ENCODE data around the gene ATP6V0D1.

Gene ATP6V0D1

GRCh38 chr16:67424261-67424615, 56.7 kb downstream of the ATP6V0D1 start:
- H3K4me3 ChIP-seq (replicated peaks; ENCODE audit: low read depth, low read length) = no peak overlapping the region
- no peak for TF ChIP-seq CTCF (IDR thresholded peaks at IDR 0.05; ENCODE audit: low read depth, low read length, missing control alignments)

GRCh38 chr16:67423611-67424260, 57.2 kb downstream of the ATP6V0D1 start:
- TF ChIP-seq CTCF (IDR thresholded peaks at IDR 0.05; ENCODE audit: low read depth, low read length, missing control alignments) = no peak
- H3K4me3 ChIP-seq (replicated peaks; ENCODE audit: low read depth, low read length) = no peak overlapping the region
- DNase-seq (ENCODE audit: extremely low read depth, low read depth) = no peak

More at GRCh38 chr16:67424261-67424615, 56.7 kb downstream of the ATP6V0D1 start:
- no peak for DNase-seq (ENCODE audit: extremely low read depth, low read depth)

- DNase-seq (ENCODE audit: extremely low read depth, low read depth) = no peak
- no peak for TF ChIP-seq CTCF (IDR thresholded peaks at IDR 0.05; ENCODE audit: low read depth, low read length, missing control alignments)
- no peak overlapping the region for H3K4me3 ChIP-seq (replicated peaks; ENCODE audit: low read depth, low read length)
Observed at GRCh38 chr16:67423015-67423414, 57.9 kb downstream of the ATP6V0D1 start.

GRCh38 chr16:67421030-67421429, 59.9 kb downstream of the ATP6V0D1 start:
- no peak for DNase-seq (ENCODE audit: extremely low read depth, low read depth)
- no peak for TF ChIP-seq CTCF (IDR thresholded peaks at IDR 0.05; ENCODE audit: low read depth, low read length, missing control alignments)
- H3K4me3 ChIP-seq (replicated peaks; ENCODE audit: low read depth, low read length) = no peak overlapping the region

GRCh38 chr16:67419931-67420330, 61.0 kb downstream of the ATP6V0D1 start:
- H3K4me3 ChIP-seq (replicated peaks; ENCODE audit: low read depth, low read length) = no peak overlapping the region
- no peak for DNase-seq (ENCODE audit: extremely low read depth, low read depth)
- no peak for TF ChIP-seq CTCF (IDR thresholded peaks at IDR 0.05; ENCODE audit: low read depth, low read length, missing control alignments)

- H3K4me3 ChIP-seq (replicated peaks; ENCODE audit: low read depth, low read length) = no peak overlapping the region
- no peak for DNase-seq (ENCODE audit: extremely low read depth, low read depth)
- TF ChIP-seq CTCF (IDR thresholded peaks at IDR 0.05; ENCODE audit: low read depth, low read length, missing control alignments) = no peak
Observed at GRCh38 chr16:67419502-67419901, 61.5 kb downstream of the ATP6V0D1 start.
